Common myeloid progenitor, CD34-positive (primary cell): ENCODE data around the gene UBE3B.

ENCODE experiments used
- CTCF ChIA-PET: fragments of 350-600 bp; sonication (Branson Sonifier 250); formaldehyde crosslinking; loops from one replicate; lab custom pipeline; 2021; ENCODE audit warnings: antibody characterized with exemption; lab: Charles Lee
- POLR2A ChIA-PET: fragments of 350-600 bp; sonication (Branson Sonifier 250); formaldehyde crosslinking; loops from one replicate; lab custom pipeline; 2021; ENCODE audit warnings: antibody characterized with exemption; lab: Charles Lee
- DNase-seq, 3 donors: peaks; one replicate each; pipeline versions ENCODE4 v3.0.0 to v3.0.0-alpha.2; 2013
- H3K27ac ChIP-seq, 2 experiments: 1 replicate in 1 of 2; 2 replicates in 1 of 2; pipeline ENCODE4 v1.7.0; 2013; ENCODE audit warnings: inconsistent platforms in 2 of 2, low read length in 2 of 2, mild to moderate bottlenecking in 2 of 2, low read depth in 1 of 2, moderate library complexity in 1 of 2; ENCODE audit not compliant: severe bottlenecking in 2 of 2, insufficient read depth in 1 of 2, poor library complexity in 1 of 2
- H3K27me3 ChIP-seq, 5 experiments: replicated peaks in 2 of 5; 1 replicate in 3 of 5; 2 replicates in 2 of 5; pipeline versions ENCODE4 v1.6.1 to v1.7.0; 2013; ENCODE audit warnings: low read length in 4 of 5, mild to moderate bottlenecking in 2 of 5, moderate library complexity in 2 of 5, inconsistent platforms in 1 of 5; ENCODE audit not compliant: insufficient read depth in 5 of 5, control insufficient read depth in 4 of 5
- H3K36me3 ChIP-seq, 4 experiments: 1 replicate in 2 of 4; 2 replicates in 2 of 4; pipeline versions ENCODE4 v1.6.1 to v1.7.0; 2013; ENCODE audit warnings: low read length in 3 of 4, control low read depth in 1 of 4, mild to moderate bottlenecking in 1 of 4; ENCODE audit not compliant: control insufficient read depth in 4 of 4, insufficient read depth in 4 of 4
- H3K4me1 ChIP-seq, 4 experiments: 1 replicate in 3 of 4; 2 replicates in 1 of 4; pipeline versions ENCODE4 v1.6.1 to v1.7.1; 2013; ENCODE audit warnings: low read length in 3 of 4, mild to moderate bottlenecking in 3 of 4, control low read depth in 1 of 4, inconsistent platforms in 1 of 4, moderate library complexity in 1 of 4; ENCODE audit not compliant: control insufficient read depth in 4 of 4, insufficient read depth in 4 of 4; ENCODE audit errors: control extremely low read depth in 1 of 4
- H3K4me3 ChIP-seq, 7 experiments: 1 replicate in 4 of 7; 2 replicates in 3 of 7; pipeline versions ENCODE4 v1.5.1 to v1.7.0; 2013; ENCODE audit warnings: mild to moderate bottlenecking in 7 of 7, low read length in 6 of 7, moderate library complexity in 6 of 7, inconsistent platforms in 2 of 7, low read depth in 2 of 7, control low read depth in 1 of 7; ENCODE audit not compliant: insufficient read depth in 4 of 7, control insufficient read depth in 1 of 7; ENCODE audit errors: extremely low read depth in 1 of 7
- H3K9me3 ChIP-seq, 5 experiments: 1 replicate in 4 of 5; 2 replicates in 1 of 5; pipeline versions ENCODE4 v1.6.1 to v1.7.1; 2013; ENCODE audit warnings: low read length in 4 of 5, mild to moderate bottlenecking in 2 of 5, inconsistent platforms in 1 of 5, low read depth in 1 of 5, moderate library complexity in 1 of 5; ENCODE audit not compliant: control insufficient read depth in 4 of 5, insufficient read depth in 2 of 5; ENCODE audit errors: control extremely low read depth in 1 of 5
- WGBS: methylation state at CpG from one replicate; pipeline ENCODE4 v1.1.5; 2013; ENCODE audit not compliant: insufficient coverage; 5-methylcytosine and 5-hydroxymethylcytosine counted together

UBE3B gene

DNA sequence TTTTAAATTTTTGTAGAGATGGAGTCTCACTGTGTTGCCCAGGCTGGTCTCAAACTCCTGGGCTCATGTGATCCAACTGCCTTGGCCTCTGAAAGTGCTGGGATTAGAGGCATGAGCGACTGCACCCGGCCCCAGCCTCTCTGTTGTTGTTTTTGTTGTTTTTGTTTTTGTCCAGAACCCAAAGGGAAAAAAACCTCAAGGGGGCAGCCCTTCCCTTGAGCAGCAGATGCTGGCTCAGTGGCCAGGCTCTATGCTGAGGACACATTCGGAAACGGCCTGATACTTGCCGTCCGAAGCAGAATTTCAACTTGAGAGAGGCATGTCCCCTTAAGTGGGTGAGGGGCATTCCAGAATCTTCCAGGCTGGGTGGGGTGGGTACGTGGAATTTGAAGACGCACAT is 102.8 kb downstream of the UBE3B start:
- Histone ChIP-seq H3K4me1 (peaks cover 0 to 2% (median 0%) of the 10 kb centered on the region in 4 experiments), H3K36me3 (peaks cover 3 to 87% (median 37%) of the 10 kb centered on the region in 4 experiments), H3K9me3 (no peaks in the 10 kb centered on the region), H3K27ac (no peak overlapping the region), H3K4me3 (no peak overlapping the region), H3K27me3 (no peaks in the 10 kb centered on the region)
- CTCF ChIA-PET, result no interaction called here
- DNase-seq, result no peak
- WGBS, result 96% methylated on average over 8 of the region's 8 CpGs
- POLR2A ChIA-PET, result no interaction called here

DNA sequence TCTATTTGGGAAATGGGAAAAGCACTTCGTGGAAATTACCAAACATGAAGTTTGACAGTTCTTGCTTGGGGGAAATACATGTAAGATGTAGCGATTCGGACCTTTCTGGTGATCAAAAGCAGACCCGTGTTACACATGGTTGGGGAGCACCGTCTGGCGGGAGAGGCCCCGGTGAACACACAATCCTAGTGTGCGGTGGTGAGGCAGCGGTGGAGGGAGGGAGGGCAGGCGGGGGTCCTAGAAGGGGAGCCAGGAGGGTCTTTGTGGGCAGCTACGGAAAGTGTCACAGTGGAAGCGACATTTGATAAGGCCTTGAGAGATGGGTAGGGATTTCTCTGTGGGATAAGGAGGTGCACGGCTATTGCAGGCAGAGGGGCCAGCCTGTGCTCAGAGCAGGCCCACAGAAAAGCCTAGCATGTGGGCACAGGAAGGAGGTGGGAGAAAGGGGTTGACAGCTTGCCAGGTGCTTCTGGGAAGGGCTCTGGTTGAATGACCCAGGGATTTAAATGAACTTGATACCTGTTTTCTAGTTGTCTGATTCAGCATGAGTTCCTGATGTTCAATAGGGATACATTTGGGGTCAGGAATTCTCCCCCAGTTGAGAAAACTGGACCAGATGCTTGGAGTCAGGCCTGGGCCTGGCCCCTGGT is 103.4 kb downstream of the UBE3B start:
- no peak for DNase-seq
- Histone ChIP-seq H3K4me1 (no peaks in the 10 kb centered on the region), H3K27ac (no peak overlapping the region), H3K9me3 (no peaks in the 10 kb centered on the region), H3K4me3 (no peak overlapping the region), H3K36me3 (peaks cover 3 to 85% (median 35%) of the 10 kb centered on the region in 4 experiments), H3K27me3 (no peaks in the 10 kb centered on the region)
- CTCF ChIA-PET, result interaction anchor here (1.1 kb wide), 1 partner anchor 196 kb away, joined by 3 read pairs; no protein-coding TSS in a partner anchor
- 95% methylated on average over 12 of the region's 13 CpGs for WGBS
- POLR2A ChIA-PET, result no interaction called here

DNA sequence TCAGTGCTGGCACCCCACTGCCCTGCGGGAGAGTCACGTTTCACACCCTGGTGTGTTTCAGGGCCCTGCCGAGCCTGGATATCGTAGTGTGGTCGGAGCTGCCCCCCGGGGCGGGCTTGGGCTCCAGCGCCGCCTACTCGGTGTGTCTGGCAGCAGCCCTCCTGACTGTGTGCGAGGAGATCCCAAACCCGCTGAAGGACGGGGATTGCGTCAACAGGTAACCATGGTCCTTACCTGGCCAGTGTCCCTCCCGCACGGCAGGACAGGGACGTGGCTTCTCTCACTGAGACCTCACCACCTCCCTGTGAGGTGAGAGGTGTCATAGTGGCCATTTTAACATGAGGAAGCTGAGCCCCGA is 103.9 kb downstream of the UBE3B start:
- 94% methylated on average over 11 of the region's 18 CpGs for WGBS
- Histone ChIP-seq H3K4me3 (no peak overlapping the region), H3K9me3 (no peaks in the 10 kb centered on the region), H3K4me1 (no peaks in the 10 kb centered on the region), H3K27me3 (no peaks in the 10 kb centered on the region), H3K27ac (no peak overlapping the region), H3K36me3 (peaks cover 3 to 85% (median 34%) of the 10 kb centered on the region in 4 experiments)
- no peak for DNase-seq
- POLR2A ChIA-PET, result no interaction called here
- CTCF ChIA-PET, result interaction anchor here (1.1 kb wide), 1 partner anchor 195 kb away, joined by 3 read pairs; no protein-coding TSS in a partner anchor

DNA sequence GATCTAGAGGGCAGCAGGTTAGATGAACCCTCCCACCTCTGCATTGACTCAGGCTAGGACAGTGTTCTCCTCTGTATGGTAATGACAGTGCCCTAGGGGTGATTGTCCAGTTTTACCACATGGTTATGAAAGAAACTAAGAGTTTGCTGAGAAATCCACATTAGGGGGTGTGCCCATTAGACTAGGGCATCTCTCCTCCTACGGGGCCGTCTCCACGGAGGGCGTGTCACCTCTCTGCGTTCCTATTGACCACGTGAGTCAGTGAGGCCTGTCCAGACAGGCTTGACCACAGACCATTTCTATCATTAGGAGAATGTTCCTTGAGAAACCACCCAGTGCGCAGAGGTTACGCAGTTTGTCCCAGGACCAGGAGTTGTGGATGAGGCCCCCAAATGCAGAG is 104.4 kb downstream of the UBE3B start:
- no peaks in the 10 kb centered on the region for H3K9me3 ChIP-seq
- H3K4me1 ChIP-seq, result no peaks in the 10 kb centered on the region
- H3K36me3 ChIP-seq, result peaks cover 3 to 87% (median 37%) of the 10 kb centered on the region in 4 experiments
- no peaks in the 10 kb centered on the region for H3K27me3 ChIP-seq
- no peak overlapping the region for H3K4me3 ChIP-seq
- DNase-seq, result no peak
- WGBS, result 98% methylated on average over 8 of the region's 8 CpGs
- no peak overlapping the region for H3K27ac ChIP-seq
- ChIA-PET POLR2A (no interaction called here), CTCF (interaction anchor here (1.1 kb wide), 1 partner anchor 195 kb away, joined by 3 read pairs; no protein-coding TSS in a partner anchor)

DNA sequence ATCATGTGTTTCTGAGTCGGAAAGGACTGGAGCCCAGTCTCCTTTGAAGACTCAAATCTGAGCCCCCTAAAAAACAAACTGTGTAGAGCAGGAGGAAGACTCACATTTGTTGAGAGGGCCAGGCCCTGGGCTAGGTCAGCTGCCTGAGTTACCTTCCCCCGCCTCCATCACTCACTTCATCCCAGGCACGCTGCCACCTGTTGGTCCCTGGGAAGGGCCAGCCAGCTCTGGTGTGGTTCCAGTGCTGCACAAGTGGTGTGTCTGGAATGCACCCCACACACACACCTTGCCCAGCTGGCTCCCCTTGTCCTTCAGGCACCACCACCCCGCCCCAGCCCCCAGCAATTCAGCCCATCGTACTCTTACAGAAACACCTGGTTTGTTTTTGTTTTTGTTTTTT is 105.2 kb downstream of the UBE3B start:
- no peaks in the 10 kb centered on the region for H3K4me1 ChIP-seq
- H3K9me3 ChIP-seq, result no peaks in the 10 kb centered on the region
- no peak overlapping the region for H3K4me3 ChIP-seq
- POLR2A ChIA-PET, result no interaction called here
- H3K27ac ChIP-seq, result no peak overlapping the region
- no peak for DNase-seq
- peaks cover 3 to 87% (median 39%) of the 10 kb centered on the region in 4 experiments for H3K36me3 ChIP-seq
- CTCF ChIA-PET, result no interaction called here
- H3K27me3 ChIP-seq, result no peaks in the 10 kb centered on the region
- 100% methylated on average over 1 of the region's 5 CpGs for WGBS

DNA sequence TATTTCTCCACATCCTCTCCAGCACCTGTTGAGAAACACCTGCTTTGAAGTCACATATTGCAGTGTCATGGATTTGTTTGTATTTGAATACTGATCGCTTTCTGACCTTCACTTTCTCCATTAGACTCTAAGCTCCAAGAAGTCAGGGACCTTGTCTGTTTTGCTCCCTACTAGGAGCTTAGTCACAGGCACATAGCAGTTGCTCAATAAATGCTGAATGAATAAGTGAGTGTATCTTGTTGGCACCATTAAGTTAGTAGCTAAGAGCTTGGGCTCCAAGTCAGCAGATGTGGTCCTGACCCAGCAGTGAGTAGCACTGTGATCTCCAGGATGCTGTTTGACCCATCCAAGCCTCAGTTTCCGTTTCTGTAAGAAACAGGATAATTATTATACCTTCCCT is 106.3 kb downstream of the UBE3B start:
- POLR2A ChIA-PET, result no interaction called here
- DNase-seq, result no peak
- no peaks in the 10 kb centered on the region for H3K4me1 ChIP-seq
- CTCF ChIA-PET, result interaction anchor here (0.9 to 7.4 kb wide), 2 partner anchors 9 to 15 kb away, joined by 3 to 39 read pairs; no protein-coding TSS in a partner anchor
- no peak overlapping the region for H3K27ac ChIP-seq
- H3K27me3 ChIP-seq, result no peaks in the 10 kb centered on the region
- H3K9me3 ChIP-seq, result no peaks in the 10 kb centered on the region
- H3K36me3 ChIP-seq, result peaks cover under 1 to 87% (median 37%) of the 10 kb centered on the region in 4 experiments
- WGBS, result 100% methylated on average over 1 of the region's 2 CpGs
- H3K4me3 ChIP-seq, result no peak overlapping the region
